ENCODE data around the gene DYNC1H1. TPM values are rescaled to one million over a fixed set of nuclear protein-coding genes. Genes with fewer than 3 reads are reported as not detected.

DYNC1H1 gene
- total and polyA plus RNA-seq, 2 of the 13 experiments (the other 11 are each of a cell fraction or from before 2014, with no cell fraction given) = 74.4 to 239 TPM

GRCh38 chr14:102019006-102019540, 54.7 kb downstream of the DYNC1H1 start:
- in situ Hi-C loops (cut with HindIII; ENCODE audit: extremely low pct_ligation_motif_present, low pct_unique_long_range_greater_than_20kb) (no loop called here), intact Hi-C loops (cut with micrococcal nuclease; ENCODE audit: unreplicated experiment) (no loop called here)
- TF ChIP-seq ZNF34 (CRISPR knock-in tag; IDR thresholded peaks at IDR 0.05; ENCODE audit: borderline replicate concordance) (no peak), ZNF572 (CRISPR knock-in tag; IDR thresholded peaks at IDR 0.05) (no peak), IRF2 (CRISPR knock-in tag; IDR thresholded peaks at IDR 0.05) (no peak), NCOA5 (CRISPR knock-in tag; IDR thresholded peaks at IDR 0.05) (no peak), MEIS1 (CRISPR knock-in tag; IDR thresholded peaks at IDR 0.05; ENCODE audit: borderline replicate concordance) (no peak), ZBTB39 (CRISPR knock-in tag; IDR thresholded peaks at IDR 0.05) (no peak), ZNF879 (CRISPR knock-in tag; IDR thresholded peaks at IDR 0.05) (no peak)
- TF ChIP-seq, protein P1, sequence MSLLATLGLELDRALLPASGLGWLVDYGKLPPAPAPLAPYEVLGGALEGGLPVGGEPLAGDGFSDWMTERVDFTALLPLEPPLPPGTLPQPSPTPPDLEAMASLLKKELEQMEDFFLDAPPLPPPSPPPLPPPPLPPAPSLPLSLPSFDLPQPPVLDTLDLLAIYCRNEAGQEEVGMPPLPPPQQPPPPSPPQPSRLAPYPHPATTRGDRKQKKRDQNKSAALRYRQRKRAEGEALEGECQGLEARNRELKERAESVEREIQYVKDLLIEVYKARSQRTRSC (CRISPR knock-in tag; IDR thresholded peaks at IDR 0.05; ENCODE audit: low read depth) = no peak
- H2AFZ ChIP-seq (ENCODE audit: low read length) = no peak overlapping the region
- ChIA-PET CTCF (ENCODE audit: low intra/inter-chr PET ratio, low total read pairs) (no interaction called here), POLR2A (no interaction called here)
- H3K36me3 ChIP-seq (replicated peaks in 1 of 2; ENCODE audit: control insufficient read depth in 1 of 2, insufficient read depth in 2 of 2, low read length in 2 of 2) = peaks cover 34 to 86% of the 10 kb centered on the region in 2 experiments
- 98% methylated on average over 9 of the region's 9 CpGs for WGBS (ENCODE audit: low lambda C conversion rate)
- DNase-seq (ENCODE audit: low spot score) = no peak
- BruUV-seq (replicated peaks) = no TSS peak
- no peaks in the 10 kb centered on the region for H4K20me1 ChIP-seq (ENCODE audit: insufficient read depth, low read length)
- no peaks in the 10 kb centered on the region for H3K27me3 ChIP-seq (ENCODE audit: control insufficient read depth in 1 of 2, insufficient read depth in 2 of 2, low read length in 2 of 2)
- H3K4me3 ChIP-seq (replicated peaks in 1 of 3; ENCODE audit: insufficient read depth in 1 of 3, low read depth in 2 of 3, low read length in 3 of 3) = no peak overlapping the region
- ATAC-seq = no peak
- H3K27ac ChIP-seq (ENCODE audit: extremely low read length, insufficient read depth, low read length) = no peak overlapping the region
- no peak for FAIRE-seq
- H3K79me2 ChIP-seq (ENCODE audit: insufficient read depth, low read length) = no peaks in the 10 kb centered on the region
- no peaks in the 10 kb centered on the region for H3K4me1 ChIP-seq (ENCODE audit: insufficient read depth, low read length)
- no peak overlapping the region for H3K9ac ChIP-seq (ENCODE audit: insufficient read depth, low read depth, low read length)
- H3K9me3 ChIP-seq (ENCODE audit: low read length) = no peaks in the 10 kb centered on the region
- H3K4me2 ChIP-seq (ENCODE audit: low read depth, low read length) = no peak overlapping the region
